ENCODE data around the gene C19orf38.

C19orf38 gene

GRCh38 chr19:10815969-10816644 lies 32.1 kb upstream of the C19orf38 start:
- no peak for TF ChIP-seq CTCF (IDR thresholded peaks at IDR 0.05; ENCODE audit: low read depth, low read length)
- in situ Hi-C loops (cut with HindIII; ENCODE audit: low sequenced_read_pairs) = no loop called here
- H3K4me3 ChIP-seq (ENCODE audit: low read depth, low read length) = peak overlapping the region; percentile 48
- no peak for DNase-seq (ENCODE audit: low read depth, low spot score)

GRCh38 chr19:10816691-10817090 lies 31.5 kb upstream of the C19orf38 start:
- in situ Hi-C loops (cut with HindIII; ENCODE audit: low sequenced_read_pairs) = no loop called here
- no peak for TF ChIP-seq CTCF (IDR thresholded peaks at IDR 0.05; ENCODE audit: low read depth, low read length)
- H3K4me3 ChIP-seq (ENCODE audit: low read depth, low read length) = peak overlapping the region; percentile 48
- DNase-seq (ENCODE audit: low read depth, low spot score) = no peak

- no peak for TF ChIP-seq CTCF (IDR thresholded peaks at IDR 0.05; ENCODE audit: low read depth, low read length)
- in situ Hi-C loops (cut with HindIII; ENCODE audit: low sequenced_read_pairs) = no loop called here
- DNase-seq (ENCODE audit: low read depth, low spot score) = peak; percentile 83
- H3K4me3 ChIP-seq (ENCODE audit: low read depth, low read length) = peak overlapping the region; percentile 48
These were observed 30.8 kb upstream of the C19orf38 start for GRCh38 chr19:10817291-10818038.

- H3K4me3 ChIP-seq (ENCODE audit: low read depth, low read length) = no peak overlapping the region
- in situ Hi-C loops (cut with HindIII; ENCODE audit: low sequenced_read_pairs) = no loop called here
- TF ChIP-seq CTCF (IDR thresholded peaks at IDR 0.05; ENCODE audit: low read depth, low read length) = no peak
- no peak for DNase-seq (ENCODE audit: low read depth, low spot score)
These were observed 29.7 kb upstream of the C19orf38 start for GRCh38 chr19:10818301-10819123.

- no peak for DNase-seq (ENCODE audit: low read depth, low spot score)
These were observed 28.8 kb upstream of the C19orf38 start for GRCh38 chr19:10819124-10820060.

More at GRCh38 chr19:10819124-10820060, 28.8 kb upstream of the C19orf38 start:
- no peak for TF ChIP-seq CTCF (IDR thresholded peaks at IDR 0.05; ENCODE audit: low read depth, low read length)
- in situ Hi-C loops (cut with HindIII; ENCODE audit: low sequenced_read_pairs) = no loop called here
- no peak overlapping the region for H3K4me3 ChIP-seq (ENCODE audit: low read depth, low read length)
